Hair follicle dermal papilla cell (primary cell): ENCODE data around the gene CYSTM1. TPM values are rescaled to one million over a fixed set of nuclear protein-coding genes. Genes with fewer than 3 reads are reported as not detected.

Experiments used
- total RNA-seq: library from RNA; depleted of rRNA; stranded (reverse); fragments of >200 nt; gene quantifications from 2 replicates; pipeline ENCODE4 v1.2.3, GENCODE V29; 2012

The CYSTM1 gene, protein sequence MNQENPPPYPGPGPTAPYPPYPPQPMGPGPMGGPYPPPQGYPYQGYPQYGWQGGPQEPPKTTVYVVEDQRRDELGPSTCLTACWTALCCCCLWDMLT
- 29.0 and 31.0 TPM in 2 replicates for total RNA-seq

GRCh38 chr5:140174465-140175366 is at the start of gene CYSTM1:
Gene CYSTM1 (plus strand): TSS chr5:140175188. CDS start chr5:140194466, 19,278 bp downstream.

DNA sequence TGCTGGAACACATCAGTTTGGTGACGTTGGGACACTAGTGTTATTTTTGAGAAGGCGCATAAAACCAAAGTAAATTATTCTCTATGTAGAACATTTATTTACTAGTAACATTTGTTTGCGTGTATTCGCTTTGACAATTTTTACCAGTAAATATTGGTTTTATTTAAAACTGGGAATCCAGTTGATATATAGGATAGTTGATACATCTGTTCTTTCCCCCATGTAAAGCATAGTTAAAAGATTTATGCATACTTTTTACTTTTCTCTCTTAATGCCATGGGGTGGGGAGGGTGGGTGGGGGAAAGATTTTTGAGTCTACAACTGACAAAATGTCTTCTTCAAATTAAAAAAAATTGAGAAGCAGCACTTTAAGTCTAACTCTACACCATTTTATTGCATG is 49.4 kb upstream of the CYSTM1 start, which contains the start of gene IGIP:
TSS of gene IGIP (plus strand) at position 301 of the 400 bp plus-strand sequence. CDS start 2,540 bp downstream, outside the sequence.

Other genes with a start within 250 kb of the CYSTM1 start
- 2.8 and 4.5 TPM in 2 replicates for gene NRG2, start 131.9 kb upstream of the CYSTM1 start, total RNA-seq
- gene PURA, start 61.1 kb upstream of the CYSTM1 start, total RNA-seq = 28.3 and 32.5 TPM in 2 replicates
- gene IGIP, start 49.3 kb upstream of the CYSTM1 start, total RNA-seq = 10.4 and 14.4 TPM in 2 replicates
- 48.0 and 57.0 TPM in 2 replicates for gene PFDN1, start 127.9 kb downstream of the CYSTM1 start, total RNA-seq
- 2.8 and 3.3 TPM in 2 replicates for gene HBEGF, start 171.4 kb downstream of the CYSTM1 start, total RNA-seq
- gene SLC4A9, start 185.0 kb downstream of the CYSTM1 start, total RNA-seq = not detected in 2 replicates
- gene ANKHD1, start 226.6 kb downstream of the CYSTM1 start, total RNA-seq = 62.4 and 72.9 TPM in 2 replicates